Activated naive CD4-positive, alpha-beta T cell treated with anti-CD3 and anti-CD28 coated beads, Interleukin-2, amount 10 ng/mL, durations not matched to agents 7 days and 5 days (primary cell): Measurements from ENCODE around the gene TXK.

ENCODE experiments used
- CTCF ChIA-PET: fragments of 350-600 bp; sonication (Branson Sonifier 250); formaldehyde crosslinking; loops from one replicate; lab custom pipeline; 2021; ENCODE audit warnings: antibody characterized with exemption; lab: Charles Lee
- DNase-seq: peaks from one replicate; pipeline ENCODE4 v3.0.0-alpha.2; 2020
- H3K27ac Mint-ChIP-seq: one replicate; pipeline ENCODE4 v1.8.0; 2021; ENCODE audit warnings: mild to moderate bottlenecking, moderate library complexity, mixed read lengths
- H3K27me3 Mint-ChIP-seq: one replicate; pipeline ENCODE4 v1.8.0; 2021; ENCODE audit warnings: mild to moderate bottlenecking, mixed read lengths
- H3K36me3 Mint-ChIP-seq: one replicate; pipeline ENCODE4 v1.8.0; 2021; ENCODE audit warnings: mixed read lengths
- H3K4me1 Mint-ChIP-seq: one replicate; pipeline ENCODE4 v1.8.0; 2021; ENCODE audit warnings: mixed read lengths
- H3K4me3 Mint-ChIP-seq: one replicate; pipeline ENCODE4 v1.8.0; 2021; ENCODE audit warnings: mild to moderate bottlenecking, moderate library complexity, mixed read lengths
- H3K9me3 Mint-ChIP-seq: one replicate; pipeline ENCODE4 v1.8.0; 2021; ENCODE audit warnings: mixed read lengths

Gene TXK

DNA sequence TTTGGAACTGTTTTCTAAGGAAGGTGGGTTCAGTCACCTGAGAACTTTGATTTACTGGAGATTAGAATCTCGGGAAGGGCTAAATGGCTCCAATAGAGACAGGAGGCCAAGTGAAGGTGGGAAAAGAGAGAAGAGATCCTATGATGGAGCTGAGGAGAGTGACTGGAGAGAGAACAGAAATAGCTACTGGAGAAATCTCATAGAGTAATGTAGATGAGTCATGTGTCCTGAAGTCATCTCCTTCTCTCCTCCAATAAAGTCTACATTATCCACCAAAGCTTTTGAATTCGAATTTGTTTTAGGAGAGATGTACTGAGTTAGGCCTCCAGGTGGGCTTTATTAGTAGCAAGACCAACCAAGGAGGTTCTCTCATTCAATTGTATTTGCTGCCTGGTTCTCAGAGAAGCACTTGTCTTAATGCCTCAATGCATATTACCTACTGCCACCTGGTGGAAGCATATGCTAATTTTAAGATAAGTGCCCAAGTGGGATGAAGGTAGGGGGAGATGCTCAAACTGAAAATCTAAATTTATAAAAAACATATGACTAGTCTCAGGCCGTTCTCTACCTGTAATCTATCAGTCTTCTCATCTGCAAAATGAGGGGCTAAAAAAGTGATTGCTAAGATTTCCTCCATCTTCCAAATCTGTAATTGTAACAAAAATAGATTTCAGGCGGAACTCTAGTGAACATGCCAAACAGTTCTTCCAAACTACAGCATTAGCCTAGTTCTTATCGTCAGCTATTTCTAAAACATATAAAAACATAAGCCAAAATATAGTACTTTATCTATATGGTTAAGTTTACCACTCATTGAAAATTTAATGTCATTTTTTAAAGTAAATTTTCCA, 24.4 kb downstream of the TXK start:
- peaks cover 58% of the 10 kb centered on the region for H3K36me3 Mint-ChIP-seq
- no peak for DNase-seq
- H3K4me1 Mint-ChIP-seq, result peaks cover 33% of the 10 kb centered on the region

DNA sequence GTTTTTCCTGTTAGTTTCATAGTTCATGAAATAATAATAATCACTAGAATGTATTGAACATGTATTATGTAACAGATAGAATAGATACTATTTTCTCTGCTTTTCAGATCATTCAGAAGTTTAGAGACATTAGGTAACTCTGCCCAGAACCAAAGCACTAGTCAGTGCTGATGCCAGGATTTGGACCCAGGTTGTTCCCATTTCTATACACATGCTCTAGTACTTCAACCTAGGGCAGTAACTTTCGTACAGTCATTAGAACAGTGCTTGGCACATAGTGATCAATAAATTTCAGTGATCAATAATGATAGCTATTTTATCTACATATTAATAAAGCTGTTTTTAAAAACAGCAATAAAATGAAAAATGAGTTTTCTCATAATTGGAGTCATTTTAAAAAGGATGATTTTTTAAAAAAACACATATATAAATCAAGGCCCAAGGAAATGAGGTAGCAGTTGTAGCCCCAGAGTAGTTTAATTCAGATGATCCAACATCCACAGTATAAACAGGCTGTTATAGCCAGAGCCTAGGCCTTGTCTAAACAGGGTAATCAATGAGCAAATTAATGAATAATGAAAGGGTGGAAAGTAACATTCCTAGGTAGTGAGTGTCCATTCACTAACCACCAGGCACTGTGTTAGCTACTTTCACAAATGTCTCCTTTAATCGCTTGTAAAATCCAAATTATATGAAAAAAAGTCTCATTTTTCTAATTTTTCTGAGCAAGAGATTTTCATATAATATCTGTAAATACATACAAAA, 25.6 kb downstream of the TXK start:
- Mint-ChIP-seq H3K27ac (no peak overlapping the region), H3K9me3 (no peaks in the 10 kb centered on the region), H3K27me3 (no peaks in the 10 kb centered on the region), H3K4me3 (no peak overlapping the region), H3K36me3 (peaks cover 53% of the 10 kb centered on the region), H3K4me1 (peaks cover 25% of the 10 kb centered on the region)
- no peak for DNase-seq
- CTCF ChIA-PET, result interaction anchor here (0.6 to 2.6 kb wide), 16 partner anchors 10 to 257 kb away, joined by 3 to 17 read pairs (median 4); partner anchors contain the start of genes CNGA1 and NIPAL1

More for the DNA sequence above, 24.4 kb downstream of the TXK start:
- Mint-ChIP-seq H3K9me3 (no peaks in the 10 kb centered on the region), H3K4me3 (no peak overlapping the region), H3K27me3 (no peaks in the 10 kb centered on the region), H3K27ac (no peak overlapping the region)
- CTCF ChIA-PET, result interaction anchor here (0.6 to 2.6 kb wide), 21 partner anchors 9 to 184 kb away, joined by 3 to 17 read pairs (median 5); partner anchors contain the start of genes CNGA1 and NIPAL1

DNA sequence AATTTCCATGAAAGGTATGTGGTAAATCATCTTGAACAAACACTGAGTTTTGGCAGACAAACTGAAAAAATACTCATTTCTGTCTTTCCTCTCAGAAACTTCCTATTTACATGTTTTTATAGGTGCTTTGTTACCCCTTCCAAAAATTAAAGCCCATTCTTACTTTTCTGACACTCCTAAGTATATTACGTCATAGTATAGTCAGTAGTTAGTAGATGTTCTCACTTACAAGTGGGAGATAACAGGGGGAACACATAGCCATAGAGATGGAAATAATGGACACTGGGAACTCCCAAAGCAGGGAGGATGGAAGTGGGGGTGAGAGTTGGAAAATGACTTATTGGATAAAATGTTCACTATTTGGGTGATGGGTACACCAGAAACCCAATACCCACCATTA, 28.8 kb downstream of the TXK start:
- Mint-ChIP-seq H3K27me3 (no peaks in the 10 kb centered on the region), H3K36me3 (peaks cover 45% of the 10 kb centered on the region), H3K4me1 (peaks cover 20% of the 10 kb centered on the region), H3K4me3 (no peak overlapping the region), H3K27ac (no peak overlapping the region), H3K9me3 (no peaks in the 10 kb centered on the region)
- DNase-seq, result no peak
- CTCF ChIA-PET, result interaction anchor here (1.2 kb wide), 1 partner anchor 23 kb away, joined by 4 read pairs; no protein-coding TSS in a partner anchor

DNA sequence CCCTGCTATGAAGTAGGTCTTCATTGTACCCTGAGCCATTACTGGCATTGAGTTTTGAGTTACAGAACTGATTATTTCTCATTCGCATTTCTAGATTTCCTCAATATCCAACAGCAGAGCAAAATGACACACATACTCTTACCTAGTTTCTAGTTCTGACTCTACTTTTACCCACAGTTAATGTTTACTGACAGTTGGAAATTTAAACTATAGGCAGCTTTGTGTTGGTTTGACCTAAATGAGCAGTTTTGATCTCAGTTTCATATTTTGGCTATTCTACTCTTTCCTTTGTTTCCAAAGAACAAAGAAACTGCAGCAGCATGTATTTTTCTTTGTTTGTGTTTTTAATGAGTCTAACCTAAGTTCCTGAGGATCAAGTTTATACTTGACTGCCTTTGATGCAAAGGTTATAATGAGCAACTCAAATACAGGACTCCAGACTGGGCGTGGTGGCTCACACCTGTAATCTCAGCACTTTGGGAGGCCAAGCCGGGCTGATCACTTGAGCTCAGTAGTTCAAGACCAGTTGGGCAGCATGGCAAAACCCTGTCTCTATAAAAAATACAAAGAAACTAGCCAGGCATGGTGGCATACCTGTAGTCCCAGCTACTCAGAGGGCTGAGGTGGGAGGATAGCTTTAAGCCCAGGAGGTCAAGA, 30.4 kb downstream of the TXK start:
- no peak for DNase-seq
- Mint-ChIP-seq H3K9me3 (no peaks in the 10 kb centered on the region), H3K4me1 (peaks cover 27% of the 10 kb centered on the region), H3K27me3 (no peaks in the 10 kb centered on the region), H3K27ac (no peak overlapping the region), H3K36me3 (peaks cover 43% of the 10 kb centered on the region), H3K4me3 (no peak overlapping the region)
- CTCF ChIA-PET, result no interaction called here

DNA sequence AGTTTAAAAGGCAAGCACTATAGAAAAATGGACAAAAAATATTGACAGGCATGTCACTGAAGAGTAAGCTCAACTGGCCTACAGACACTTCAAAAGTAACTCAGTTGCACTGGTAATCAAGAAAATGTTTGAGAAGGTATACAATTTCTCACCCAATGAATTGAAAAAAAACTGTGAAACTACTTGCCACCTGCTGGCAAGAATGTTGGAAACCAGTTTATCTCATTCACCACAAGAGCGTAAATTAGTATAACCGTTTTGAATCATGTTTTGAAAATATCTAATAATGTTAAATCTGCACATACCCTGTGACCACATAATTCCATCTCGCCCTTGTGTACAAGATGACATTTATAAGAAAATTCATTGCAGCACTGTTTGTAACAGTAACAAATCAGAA, 31.7 kb downstream of the TXK start:
- CTCF ChIA-PET, result interaction anchor here (0.6 kb wide), 1 partner anchor 176 kb away, joined by 3 read pairs; no protein-coding TSS in a partner anchor
- no peaks in the 10 kb centered on the region for H3K9me3 Mint-ChIP-seq
- peaks cover 46% of the 10 kb centered on the region for H3K36me3 Mint-ChIP-seq
- H3K27me3 Mint-ChIP-seq, result no peaks in the 10 kb centered on the region
- no peak overlapping the region for H3K4me3 Mint-ChIP-seq
- H3K4me1 Mint-ChIP-seq, result peaks cover 26% of the 10 kb centered on the region
- no peak for DNase-seq
- no peak overlapping the region for H3K27ac Mint-ChIP-seq

DNA sequence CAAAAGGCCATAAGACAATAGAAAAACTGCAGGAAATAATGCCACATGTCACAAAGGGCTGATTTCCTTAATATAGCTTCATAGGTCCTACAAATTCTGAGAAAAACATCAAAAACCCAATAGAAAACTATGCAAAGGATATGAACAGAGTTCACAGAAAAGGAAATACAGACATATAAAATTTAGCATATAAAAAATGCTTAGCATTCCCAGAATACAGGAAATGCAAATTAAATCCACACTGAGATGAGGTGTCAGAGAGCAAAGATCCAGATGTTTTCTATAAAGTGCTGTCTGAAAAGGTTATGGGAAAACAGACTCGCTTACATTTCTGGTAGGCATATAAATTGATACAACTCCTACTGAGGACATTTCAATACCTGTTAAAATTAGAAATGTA, 33.8 kb downstream of the TXK start:
- CTCF ChIA-PET, result no interaction called here

DNA sequence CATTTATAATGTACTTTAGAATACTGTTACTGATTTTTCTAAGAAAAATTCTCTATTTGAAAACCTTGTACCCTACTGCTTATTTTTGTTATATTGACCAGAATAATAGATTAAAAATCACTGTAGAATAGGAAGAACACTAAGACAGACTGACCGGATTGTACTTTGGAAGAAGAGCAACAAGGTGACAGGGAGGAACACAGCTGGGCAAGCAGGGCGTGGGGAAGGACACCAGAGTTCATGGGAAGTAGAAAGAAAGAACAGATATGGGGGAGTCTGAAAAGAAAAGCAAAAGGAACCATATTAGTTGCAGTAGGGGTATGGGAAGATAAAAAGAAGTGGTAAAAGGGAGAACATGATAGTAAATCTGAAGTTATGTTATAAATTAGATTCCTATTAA, 38.6 kb downstream of the TXK start:
- Mint-ChIP-seq H3K9me3 (no peaks in the 10 kb centered on the region), H3K27me3 (no peaks in the 10 kb centered on the region), H3K36me3 (peaks cover 33% of the 10 kb centered on the region), H3K4me3 (no peak overlapping the region), H3K27ac (no peak overlapping the region), H3K4me1 (peaks cover 9% of the 10 kb centered on the region)
- CTCF ChIA-PET, result interaction anchor here (0.6 to 4.4 kb wide), 3 partner anchors 8 to 62 kb away, joined by 3 to 16 read pairs (median 4); no protein-coding TSS in a partner anchor
- DNase-seq, result no peak

More for the DNA sequence above, 33.8 kb downstream of the TXK start:
- peaks cover 18% of the 10 kb centered on the region for H3K4me1 Mint-ChIP-seq
- H3K27ac Mint-ChIP-seq, result no peak overlapping the region
- DNase-seq, result no peak
- H3K9me3 Mint-ChIP-seq, result no peaks in the 10 kb centered on the region
- H3K27me3 Mint-ChIP-seq, result no peaks in the 10 kb centered on the region
- H3K4me3 Mint-ChIP-seq, result no peak overlapping the region
- peaks cover 49% of the 10 kb centered on the region for H3K36me3 Mint-ChIP-seq

DNA sequence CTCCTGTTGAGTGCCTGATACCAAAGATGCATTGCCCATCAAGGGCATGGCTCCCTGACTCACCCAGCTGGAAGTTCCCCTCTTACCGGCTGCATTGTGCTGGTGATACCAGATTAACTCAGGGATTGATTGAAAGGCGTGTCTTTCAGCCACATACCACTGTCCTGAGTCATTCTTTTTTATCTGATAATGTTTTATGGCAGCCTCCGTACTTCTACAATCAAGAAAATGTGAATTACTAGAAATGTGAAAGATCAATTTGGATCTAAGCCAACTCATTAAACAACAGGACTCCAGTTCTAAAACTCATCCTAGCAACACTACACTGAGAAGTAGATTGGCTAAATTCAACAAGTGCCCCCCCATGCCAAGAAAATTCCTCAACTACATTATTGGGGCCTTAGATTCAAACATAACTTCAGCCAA, 40.0 kb downstream of the TXK start:
- Mint-ChIP-seq H3K27ac (no peak overlapping the region), H3K4me3 (no peak overlapping the region)

DNA sequence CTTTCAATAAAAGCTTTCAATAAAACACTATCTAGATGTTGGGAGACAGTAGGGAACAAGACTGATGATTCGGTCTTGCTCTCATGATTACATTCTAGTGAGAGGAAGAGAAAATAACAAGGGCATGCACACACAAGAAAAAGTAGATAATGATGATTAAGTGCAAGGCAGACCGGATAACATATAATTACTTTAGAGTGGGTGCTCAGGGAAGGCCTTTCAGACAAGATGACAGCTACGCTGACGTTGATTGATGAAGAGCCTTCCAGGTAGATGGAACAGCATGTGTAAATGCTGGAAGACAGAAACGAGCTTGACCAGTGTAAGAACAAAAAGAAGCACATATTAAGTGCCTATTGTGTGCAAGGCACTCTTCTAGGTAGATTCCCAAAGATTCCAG, 43.4 kb downstream of the TXK start:
- no peaks in the 10 kb centered on the region for H3K4me1 Mint-ChIP-seq
- no peak overlapping the region for H3K27ac Mint-ChIP-seq
- H3K36me3 Mint-ChIP-seq, result peaks cover 36% of the 10 kb centered on the region
- H3K4me3 Mint-ChIP-seq, result no peak overlapping the region
- no peak for DNase-seq
- H3K27me3 Mint-ChIP-seq, result no peaks in the 10 kb centered on the region
- CTCF ChIA-PET, result interaction anchor here (1.0 to 1.4 kb wide), 6 partner anchors 49 to 251 kb away, joined by 3 to 11 read pairs (median 3); no protein-coding TSS in a partner anchor
- no peaks in the 10 kb centered on the region for H3K9me3 Mint-ChIP-seq

More for the DNA sequence above, 40.0 kb downstream of the TXK start:
- CTCF ChIA-PET, result interaction anchor here (4.4 kb wide), 1 partner anchor 15 kb away, joined by 16 read pairs; no protein-coding TSS in a partner anchor
- Mint-ChIP-seq H3K27me3 (no peaks in the 10 kb centered on the region), H3K4me1 (no peaks in the 10 kb centered on the region), H3K9me3 (no peaks in the 10 kb centered on the region), H3K36me3 (peaks cover 29% of the 10 kb centered on the region)
- DNase-seq, result no peak

DNA sequence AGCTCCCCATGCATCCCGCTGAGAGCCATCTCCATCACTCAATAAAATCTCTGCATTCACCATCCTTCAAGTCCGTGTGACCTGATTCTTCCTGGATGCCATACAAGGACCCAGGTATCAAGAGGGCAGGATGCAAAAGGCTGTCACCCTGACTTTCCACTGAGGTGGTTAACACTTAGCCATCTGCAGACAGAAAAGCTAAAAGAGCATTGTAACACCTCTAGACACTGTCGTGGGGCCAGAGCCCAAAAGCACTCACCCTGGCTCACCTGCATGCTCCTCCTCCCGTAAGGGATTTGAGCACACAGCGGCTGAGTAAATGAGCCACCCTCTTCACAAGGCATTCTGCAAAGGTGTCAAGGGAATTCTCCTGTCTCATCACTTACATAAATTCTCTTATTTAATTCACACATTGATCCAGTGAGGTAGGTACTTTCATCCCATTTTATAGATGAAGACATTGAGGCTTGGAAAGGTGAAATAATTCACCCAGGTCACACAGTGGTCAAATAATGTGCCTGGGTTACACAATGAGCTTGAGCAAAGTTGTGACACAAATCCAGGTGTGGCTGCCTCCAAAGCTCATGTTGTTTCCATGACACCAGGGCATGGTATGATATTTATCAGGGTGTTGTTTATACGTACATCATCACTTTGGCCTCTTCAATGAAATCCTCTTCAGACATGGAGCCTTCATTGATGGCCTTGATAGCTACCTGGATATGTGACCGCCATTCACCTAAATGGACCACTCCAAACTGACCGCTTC, 48.0 kb downstream of the TXK start:
- CTCF ChIA-PET, result interaction anchor here (1.4 to 3.3 kb wide), 7 partner anchors 24 to 246 kb away, joined by 3 to 34 read pairs (median 6); no protein-coding TSS in a partner anchor
- H3K9me3 Mint-ChIP-seq, result no peaks in the 10 kb centered on the region
- H3K36me3 Mint-ChIP-seq, result peaks cover 66% of the 10 kb centered on the region
- H3K27me3 Mint-ChIP-seq, result no peaks in the 10 kb centered on the region
- no peak overlapping the region for H3K27ac Mint-ChIP-seq
- no peak for DNase-seq
- H3K4me3 Mint-ChIP-seq, result no peak overlapping the region
- H3K4me1 Mint-ChIP-seq, result no peaks in the 10 kb centered on the region

DNA sequence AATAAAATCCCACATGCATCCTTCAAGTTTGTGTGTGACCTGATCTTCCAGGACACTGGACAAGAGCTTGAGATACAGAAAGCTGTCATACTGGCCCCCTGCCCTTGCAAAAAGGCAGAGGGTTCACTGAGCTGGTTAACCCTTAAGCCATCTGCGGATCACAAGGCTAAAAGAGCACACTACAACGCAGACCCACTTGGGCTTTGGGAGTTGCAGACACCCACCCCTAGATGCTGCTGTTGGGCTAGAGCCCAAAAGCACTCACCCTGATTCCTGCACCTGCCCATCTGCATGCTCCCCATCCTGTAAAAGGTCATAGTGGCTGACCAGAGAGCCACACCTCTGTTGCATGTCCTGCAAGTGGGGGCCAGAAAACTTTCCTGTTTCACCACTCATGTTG, 51.1 kb downstream of the TXK start:
- Mint-ChIP-seq H3K4me1 (peaks cover 16% of the 10 kb centered on the region), H3K27ac (no peak overlapping the region), H3K9me3 (no peaks in the 10 kb centered on the region), H3K36me3 (peaks cover 75% of the 10 kb centered on the region), H3K27me3 (no peaks in the 10 kb centered on the region), H3K4me3 (no peak overlapping the region)
- CTCF ChIA-PET, result interaction anchor here (1.1 to 1.2 kb wide), 2 partner anchors 48 to 67 kb away, joined by 3 to 4 read pairs; partner anchors contain the start of genes CNGA1 and NIPAL1
- no peak for DNase-seq

DNA sequence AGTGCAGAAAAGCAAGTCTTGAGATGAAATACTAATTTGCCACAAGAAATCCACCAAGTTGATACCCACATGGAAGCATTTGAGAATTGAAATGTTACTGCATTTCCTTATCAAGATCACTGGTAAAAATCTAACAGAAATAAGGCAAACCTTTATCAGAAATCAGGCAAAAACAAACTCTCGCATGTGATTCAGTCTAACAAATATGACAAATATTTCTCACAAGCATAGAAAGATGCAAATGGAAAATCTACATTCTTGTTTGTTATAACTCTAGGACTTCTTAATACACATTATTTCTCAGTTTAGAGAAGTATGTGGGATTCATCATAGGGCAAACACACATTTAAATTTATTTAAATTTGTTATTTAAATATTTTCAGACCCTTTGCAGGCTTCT, 52.9 kb downstream of the TXK start:
- Mint-ChIP-seq H3K27me3 (no peaks in the 10 kb centered on the region), H3K4me1 (peaks cover 16% of the 10 kb centered on the region), H3K27ac (no peak overlapping the region), H3K36me3 (peaks cover 78% of the 10 kb centered on the region), H3K4me3 (no peak overlapping the region), H3K9me3 (no peaks in the 10 kb centered on the region)
- DNase-seq, result no peak
- CTCF ChIA-PET, result no interaction called here

DNA sequence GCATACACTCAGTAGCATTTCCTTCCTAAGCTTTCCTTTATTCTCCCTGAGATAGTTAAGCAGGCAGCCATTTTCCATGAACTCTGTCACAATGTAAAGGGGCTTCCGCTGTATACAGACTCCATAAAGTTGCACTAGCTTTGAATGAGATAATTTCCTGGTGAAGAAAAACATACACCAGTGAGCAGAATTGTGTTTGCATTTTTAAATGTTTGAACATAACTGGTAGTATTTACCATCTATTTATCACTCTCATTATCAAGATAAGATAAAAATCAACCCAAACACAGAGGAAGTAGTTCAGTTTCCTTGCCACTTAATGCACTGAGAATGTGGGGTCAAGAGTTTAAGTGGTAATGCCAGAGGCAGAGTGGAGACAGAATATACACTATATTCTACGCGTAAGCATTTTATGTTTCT, 54.1 kb downstream of the TXK start:
- Mint-ChIP-seq H3K4me3 (no peak overlapping the region), H3K4me1 (peaks cover 16% of the 10 kb centered on the region), H3K27ac (peak overlapping the region; percentile 39), H3K27me3 (no peaks in the 10 kb centered on the region), H3K36me3 (peaks cover 71% of the 10 kb centered on the region), H3K9me3 (no peaks in the 10 kb centered on the region)
- CTCF ChIA-PET, result no interaction called here
- DNase-seq, result no peak
